PC-3 (cell line): ENCODE measurements around the gene SMARCD3. TPM values are rescaled to one million over a fixed set of nuclear protein-coding genes. Genes with fewer than 3 reads are reported as not detected.

Experiments used
- ATAC-seq: fragments of 200-7000 bp; cut with Tn5 transposase; 2 replicates; pipeline ENCODE4 v1.9.1; 2020; ENCODE audit warnings: mild to moderate bottlenecking, moderate library complexity
- BruUV-seq: library from RNA; stranded (reverse); fragments of 400-500 nt; replicated peaks from 2 replicates; lab custom pipeline; 2021; lab: Mats Ljungman, UMichigan
- CTCF ChIA-PET: fragments of 300-600 bp; sonication (Branson Sonifier 250); formaldehyde crosslinking; loops from one replicate; lab custom pipeline; 2022; ENCODE audit warnings: antibody characterized with exemption; lab: Charles Lee
- POLR2A ChIA-PET: fragments of 300-600 bp; sonication (Branson Sonifier 250); formaldehyde crosslinking; loops from one replicate; lab custom pipeline; 2022; ENCODE audit warnings: antibody characterized with exemption; ENCODE audit not compliant: unreplicated experiment; lab: Charles Lee
- DNase-seq: peaks from one replicate; pipeline ENCODE4 v3.0.0-alpha.2; 2015
- H2AFZ ChIP-seq: fragments of 300-600 bp; sonication (generic); 2 replicates; pipeline ENCODE4 v1.6.0; 2016; ENCODE audit warnings: antibody characterized with exemption, low read length
- H3F3A ChIP-seq: fragments of 300-600 bp; sonication (generic); one replicate; pipeline ENCODE4 v1.6.0; 2017; ENCODE audit warnings: antibody characterized with exemption, low read length, control low read depth, mild to moderate bottlenecking; ENCODE audit not compliant: unreplicated experiment
- H3K27ac ChIP-seq: fragments of 300-600 bp; sonication (generic); 2 replicates; pipeline ENCODE4 v1.5.1; 2016; ENCODE audit warnings: mild to moderate bottlenecking, low read length
- H3K27me3 ChIP-seq: fragments of 300-600 bp; sonication (generic); 2 replicates; pipeline ENCODE4 v1.6.1; 2016; ENCODE audit warnings: low read length, mixed read lengths
- H3K36me3 ChIP-seq: fragments of 300-600 bp; sonication (generic); 2 replicates; pipeline ENCODE4 v1.6.1; 2016; ENCODE audit warnings: low read depth, mixed run types, low read length, mixed read lengths
- H3K4me1 ChIP-seq: fragments of 300-600 bp; sonication (generic); 2 replicates; pipeline ENCODE4 v1.5.1; 2016; ENCODE audit warnings: low read length; ENCODE audit not compliant: insufficient read depth
- H3K4me2 ChIP-seq: fragments of 300-600 bp; sonication (generic); 2 replicates; pipeline ENCODE4 v1.6.0; 2016; ENCODE audit warnings: low read length
- H3K4me3 ChIP-seq: fragments of 300-600 bp; sonication (generic); 2 replicates; pipeline ENCODE4 v1.5.1; 2016; ENCODE audit warnings: mild to moderate bottlenecking, low read length, mixed read lengths
- H3K79me2 ChIP-seq: fragments of 300-600 bp; sonication (generic); 2 replicates; pipeline ENCODE4 v1.6.1; 2017; ENCODE audit warnings: low read length, mixed read lengths
- H3K9ac ChIP-seq: fragments of 300-600 bp; sonication (generic); 2 replicates; pipeline ENCODE4 v1.6.0; 2016; ENCODE audit warnings: mild to moderate bottlenecking, low read length
- H3K9me2 ChIP-seq: fragments of 300-600 bp; sonication (generic); replicated peaks from 2 replicates; pipeline ENCODE4 v1.6.1; 2016; ENCODE audit warnings: mixed run types, low read length, mixed read lengths
- H3K9me3 ChIP-seq: fragments of 300-600 bp; sonication (generic); 2 replicates; pipeline ENCODE4 v1.6.1; 2016; ENCODE audit warnings: low read length, mixed read lengths
- H4K20me1 ChIP-seq: fragments of 300-600 bp; sonication (generic); 2 replicates; pipeline ENCODE4 v1.6.1; 2016; ENCODE audit warnings: low read length, mixed read lengths
- CTCF ChIP-seq: fragments of 300-600 bp; sonication (generic); conservative IDR thresholded peaks from 2 replicates; pipeline ENCODE4 v1.5.1; 2017; ENCODE audit warnings: antibody characterized with exemption, low read depth, mild to moderate bottlenecking, low read length
- EZH2 ChIP-seq: fragments of 300-600 bp; sonication (generic); IDR thresholded peaks from one replicate; pipeline ENCODE4 v1.6.1; 2017; ENCODE audit warnings: antibody characterized with exemption, mild to moderate bottlenecking, low read length; ENCODE audit not compliant: unreplicated experiment
- EZH2phosphoT487 ChIP-seq: fragments of 300-600 bp; sonication (generic); IDR thresholded peaks from 2 replicates; pipeline ENCODE4 v1.6.1; 2018; ENCODE audit warnings: mild to moderate bottlenecking, antibody characterized with exemption, low read length, borderline replicate concordance
- intact Hi-C: fragments of 100-400 bp; cut with micrococcal nuclease; formaldehyde crosslinking; loops from 2 replicates; pipeline ENCODE4 v1.9.0; 2023
- total RNA-seq: library from RNA; depleted of rRNA; stranded (reverse); fragments of >200 nt; gene quantifications from 2 replicates; pipeline ENCODE4 v1.2.3, GENCODE V29; 2014

The SMARCD3 gene
- total RNA-seq, 1 experiment from 2014 or later, result 9.1 TPM

GRCh38 chr7:151255390-151255789, 6.9 kb upstream of the SMARCD3 start:
- Histone ChIP-seq H3K9ac (no peak overlapping the region), H3K4me3 (no peak overlapping the region), H3K27me3 (0 out of 2 replicates have a peak, but pooled peaks cover 10% of the 10 kb centered on the region), H3K9me2 (no peaks in the 10 kb centered on the region), H3K9me3 (no peaks in the 10 kb centered on the region), H3K27ac (no peak overlapping the region), H3F3A (no peaks in the 10 kb centered on the region), H3K4me2 (no peak overlapping the region), H3K4me1 (no peaks in the 10 kb centered on the region), H3K79me2 (no peaks in the 10 kb centered on the region), H3K36me3 (no peaks in the 10 kb centered on the region), H2AFZ (no peak overlapping the region), H4K20me1 (no peaks in the 10 kb centered on the region)
- intact Hi-C loops, result no loop called here
- POLR2A ChIA-PET, result no interaction called here
- DNase-seq, result no peak
- CTCF ChIA-PET, result no interaction called here
- no TSS peak for BruUV-seq
- ATAC-seq, result no peak
- no peak for TF ChIP-seq EZH2phosphoT487
- TF ChIP-seq EZH2, result no peak
- TF ChIP-seq CTCF, result no peak

GRCh38 chr7:151254851-151255250, 6.4 kb upstream of the SMARCD3 start:
- H3F3A ChIP-seq, result no peaks in the 10 kb centered on the region
- no peak overlapping the region for H3K27ac ChIP-seq
- H3K9me2 ChIP-seq, result no peaks in the 10 kb centered on the region
- no peak overlapping the region for H2AFZ ChIP-seq
- no peaks in the 10 kb centered on the region for H3K4me1 ChIP-seq
- H3K79me2 ChIP-seq, result no peaks in the 10 kb centered on the region
- H3K4me2 ChIP-seq, result no peak overlapping the region
- H3K4me3 ChIP-seq, result no peak overlapping the region
- DNase-seq (no peak), ATAC-seq (no peak)
- 0 out of 2 replicates have a peak, but pooled peaks cover 4% of the 10 kb centered on the region for H3K27me3 ChIP-seq
- H3K9me3 ChIP-seq, result no peaks in the 10 kb centered on the region
- H3K9ac ChIP-seq, result no peak overlapping the region
- BruUV-seq, result no TSS peak
- TF ChIP-seq EZH2 (no peak), EZH2phosphoT487 (no peak)
- intact Hi-C loops, result no loop called here
- CTCF ChIA-PET, result no interaction called here
- POLR2A ChIA-PET, result no interaction called here
- no peaks in the 10 kb centered on the region for H3K36me3 ChIP-seq
- H4K20me1 ChIP-seq, result no peaks in the 10 kb centered on the region

- Histone ChIP-seq H3K9me2 (no peaks in the 10 kb centered on the region), H3K4me3 (no peak overlapping the region), H3K27ac (no peak overlapping the region), H3K4me2 (no peak overlapping the region), H3K36me3 (no peaks in the 10 kb centered on the region), H3K4me1 (no peaks in the 10 kb centered on the region; the same call in none of the 2 replicates), H2AFZ (no peak overlapping the region), H3F3A (no peaks in the 10 kb centered on the region), H3K79me2 (no peaks in the 10 kb centered on the region), H3K9me3 (no peaks in the 10 kb centered on the region), H3K27me3 (0 out of 2 replicates have a peak, but pooled peaks cover 3% of the 10 kb centered on the region), H3K9ac (no peak overlapping the region), H4K20me1 (no peaks in the 10 kb centered on the region)
- ATAC-seq (no peak), DNase-seq (no peak)
- POLR2A ChIA-PET, result no interaction called here
- TF ChIP-seq EZH2 (no peak), EZH2phosphoT487 (no peak), CTCF (no peak)
- intact Hi-C loops, result no loop called here
- CTCF ChIA-PET, result no interaction called here
- BruUV-seq, result no TSS peak
Observed at GRCh38 chr7:151254316-151254715, 5.8 kb upstream of the SMARCD3 start.
